CD4-positive, alpha-beta T cell treated with Interferon gamma for 1 hour (primary cell): ENCODE measurements around the gene CDS2.

ENCODE experiments used
- DNase-seq: peaks from one replicate; pipeline ENCODE4 v3.0.0-alpha.2; 2020

Gene CDS2

GRCh38 chr20:5182615-5183254 is 55.9 kb downstream of the CDS2 start:
- DNase-seq: no peak

DNA sequence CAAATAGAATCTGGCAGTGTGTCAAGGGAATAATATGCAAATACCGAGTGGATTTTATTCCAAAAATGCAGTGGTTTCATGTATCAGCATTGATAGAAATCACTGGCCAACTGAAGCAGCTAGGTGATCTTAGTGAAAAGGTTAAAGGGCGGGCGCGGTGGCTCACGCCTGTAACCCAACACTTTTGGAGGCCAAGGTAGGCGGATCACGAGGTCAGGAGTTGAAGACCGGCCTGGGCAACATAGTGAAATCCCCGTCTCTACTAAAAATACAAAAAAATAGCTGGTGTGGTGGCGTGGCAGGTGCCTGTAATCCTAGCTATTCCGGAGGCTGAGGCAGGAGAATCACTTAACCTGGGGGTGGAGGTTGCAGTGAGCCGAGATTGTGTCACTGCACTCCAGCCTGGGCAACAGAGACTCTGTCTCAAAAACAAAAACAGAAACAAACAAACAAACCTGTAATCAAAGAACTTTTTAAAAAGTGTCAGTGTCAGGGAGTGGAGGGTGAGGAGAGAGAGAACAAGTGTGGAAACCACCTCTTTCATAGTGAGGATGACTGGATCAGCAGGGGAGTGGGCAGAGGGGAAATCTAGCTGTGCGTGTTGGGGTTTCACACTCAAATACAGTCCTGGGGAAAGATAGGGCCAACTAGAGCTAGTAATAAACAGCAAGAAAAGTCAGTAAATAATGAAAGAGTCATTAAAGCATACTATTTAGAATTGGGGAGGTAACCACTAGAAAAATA is 57.1 kb downstream of the CDS2 start:
- DNase-seq: no peak

DNA sequence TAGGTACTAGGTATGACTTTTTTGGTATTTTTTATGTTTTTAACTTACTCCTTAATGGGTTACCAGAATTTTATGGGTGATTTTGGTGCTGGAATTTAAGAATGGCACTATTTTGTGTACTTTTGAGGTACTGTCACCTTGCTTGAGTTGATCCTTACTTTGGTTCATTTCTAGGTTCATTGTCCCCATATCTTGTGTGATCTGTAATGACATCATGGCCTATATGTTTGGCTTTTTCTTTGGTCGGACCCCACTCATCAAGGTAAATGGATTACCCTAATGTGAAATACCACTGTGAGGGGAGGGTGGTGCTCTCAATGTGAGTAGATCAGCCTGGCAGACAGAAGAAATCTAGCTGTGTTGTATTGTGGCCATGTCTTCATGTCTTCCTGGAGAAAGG is 57.9 kb downstream of the CDS2 start:
- no peak for DNase-seq

GRCh38 chr20:5187122-5187521 is 60.3 kb downstream of the CDS2 start:
- no peak for DNase-seq

DNA sequence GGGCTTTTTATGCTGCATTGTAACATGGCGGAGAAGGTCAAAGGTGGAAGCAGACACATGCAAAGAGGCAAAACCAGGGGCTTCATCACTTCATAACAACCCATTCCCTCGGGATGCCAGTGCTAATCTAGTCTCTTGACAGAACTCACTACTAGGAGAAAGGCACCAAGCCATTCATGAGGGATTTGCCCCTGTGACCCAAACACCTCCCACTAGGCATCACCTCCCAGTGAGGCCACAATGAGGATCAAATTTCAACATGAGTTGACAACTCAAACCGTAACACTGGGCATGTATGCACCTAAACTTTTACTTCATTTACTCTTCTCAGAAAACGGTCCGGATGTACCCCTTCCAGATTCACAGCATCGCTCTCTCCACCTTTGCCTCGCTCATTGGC is 61.9 kb downstream of the CDS2 start:
- DNase-seq: no peak

DNA sequence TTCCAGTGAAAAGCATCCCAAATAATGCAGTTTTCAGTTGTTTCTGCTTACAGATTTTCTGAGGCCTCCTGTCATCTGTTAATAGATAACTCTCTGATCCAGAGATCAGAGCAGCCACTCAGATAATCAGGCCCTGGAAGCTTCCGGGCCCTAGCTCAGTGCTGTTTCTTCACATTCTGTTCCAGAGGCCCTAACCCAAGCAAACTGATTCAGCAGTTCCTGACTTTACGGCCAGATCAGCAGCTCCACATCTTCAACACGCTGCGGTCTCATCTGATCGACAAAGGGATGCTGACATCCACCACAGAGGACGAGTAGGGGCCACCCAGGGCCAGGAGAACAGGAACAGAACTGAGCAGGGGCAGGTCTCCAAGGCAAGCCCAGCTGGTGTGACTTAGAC is 63.1 kb downstream of the CDS2 start:
- no peak for DNase-seq

GRCh38 chr20:5190444-5190843 is 63.6 kb downstream of the CDS2 start:
- DNase-seq: no peak

- DNase-seq: peak; percentile 36
Measured at GRCh38 chr20:5191829-5192569, 65.2 kb downstream of the CDS2 start.

GRCh38 chr20:5192570-5193431 is 66.0 kb downstream of the CDS2 start:
- no peak for DNase-seq

DNA sequence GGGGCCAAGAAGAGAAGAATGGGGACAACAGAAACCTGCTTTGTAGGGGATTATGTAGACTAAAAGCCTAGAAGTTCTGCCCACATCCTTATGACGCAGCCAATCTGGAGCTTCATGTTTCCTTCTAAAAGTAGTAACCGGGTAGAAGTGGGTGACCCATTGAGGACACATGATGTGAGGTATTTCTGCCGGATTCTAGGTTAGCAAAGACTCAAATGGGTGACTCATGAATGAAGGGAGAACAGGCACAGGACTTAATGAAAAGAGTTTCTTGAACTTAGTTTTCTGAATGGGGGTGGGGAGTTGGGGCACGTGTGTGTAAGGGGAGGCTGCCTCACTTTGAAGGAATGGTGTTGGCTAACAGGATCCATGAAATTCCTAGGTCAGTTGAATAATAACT is 68.8 kb downstream of the CDS2 start:
- no peak for DNase-seq

GRCh38 chr20:5196149-5196548 is 69.3 kb downstream of the CDS2 start:
- no peak for DNase-seq

- no peak for DNase-seq
Measured at GRCh38 chr20:5197270-5197827, 70.5 kb downstream of the CDS2 start.

- no peak for DNase-seq
Measured at GRCh38 chr20:5197847-5198650, 71.2 kb downstream of the CDS2 start.

- DNase-seq: no peak
Measured at GRCh38 chr20:5198651-5198924, 71.8 kb downstream of the CDS2 start.

GRCh38 chr20:5203380-5203779 is 76.6 kb downstream of the CDS2 start:
- no peak for DNase-seq

DNA sequence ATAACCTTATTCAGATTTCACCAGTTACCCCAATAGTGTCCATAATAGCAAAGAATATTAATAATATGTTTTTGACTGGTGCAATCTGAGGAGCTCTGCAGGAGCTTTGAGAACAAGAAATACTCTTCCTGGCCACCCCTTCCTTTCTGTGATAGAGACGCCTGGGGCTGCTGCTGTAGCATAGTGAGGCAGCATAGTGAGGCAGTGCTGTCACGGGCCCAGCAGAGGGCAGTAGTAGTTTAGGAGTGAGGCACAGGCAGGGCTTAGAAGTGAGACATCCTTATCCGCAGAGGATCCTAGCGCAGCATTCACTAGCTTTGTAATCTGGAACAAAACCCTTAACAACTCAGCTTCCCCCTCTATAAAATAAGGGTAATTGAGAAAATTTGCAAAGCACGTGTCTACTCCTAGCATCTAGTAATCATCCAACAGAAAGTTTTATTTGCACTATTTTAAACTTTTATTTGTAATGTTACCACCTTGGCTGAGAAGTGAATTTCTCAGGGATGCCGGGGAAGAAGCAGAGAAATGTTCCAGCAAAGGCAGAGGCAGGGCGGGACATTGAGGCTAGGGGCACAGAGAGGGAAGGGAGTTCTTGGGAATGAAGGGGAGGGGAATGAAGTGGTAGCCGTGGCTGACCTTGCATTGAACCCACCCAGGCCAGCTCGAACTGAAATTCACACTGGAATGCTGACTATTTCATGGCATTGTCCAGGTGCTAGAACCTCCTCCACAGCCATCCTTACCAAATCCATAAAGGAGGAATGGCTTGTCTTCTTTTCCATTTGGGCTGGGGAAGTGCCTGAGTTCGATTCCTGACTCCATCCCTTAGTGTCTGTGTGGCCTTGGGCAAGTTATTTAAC is 78.8 kb downstream of the CDS2 start:
- peak; percentile 61 for DNase-seq

- DNase-seq: no peak
Measured at GRCh38 chr20:5207138-5207537, 80.3 kb downstream of the CDS2 start.

DNA sequence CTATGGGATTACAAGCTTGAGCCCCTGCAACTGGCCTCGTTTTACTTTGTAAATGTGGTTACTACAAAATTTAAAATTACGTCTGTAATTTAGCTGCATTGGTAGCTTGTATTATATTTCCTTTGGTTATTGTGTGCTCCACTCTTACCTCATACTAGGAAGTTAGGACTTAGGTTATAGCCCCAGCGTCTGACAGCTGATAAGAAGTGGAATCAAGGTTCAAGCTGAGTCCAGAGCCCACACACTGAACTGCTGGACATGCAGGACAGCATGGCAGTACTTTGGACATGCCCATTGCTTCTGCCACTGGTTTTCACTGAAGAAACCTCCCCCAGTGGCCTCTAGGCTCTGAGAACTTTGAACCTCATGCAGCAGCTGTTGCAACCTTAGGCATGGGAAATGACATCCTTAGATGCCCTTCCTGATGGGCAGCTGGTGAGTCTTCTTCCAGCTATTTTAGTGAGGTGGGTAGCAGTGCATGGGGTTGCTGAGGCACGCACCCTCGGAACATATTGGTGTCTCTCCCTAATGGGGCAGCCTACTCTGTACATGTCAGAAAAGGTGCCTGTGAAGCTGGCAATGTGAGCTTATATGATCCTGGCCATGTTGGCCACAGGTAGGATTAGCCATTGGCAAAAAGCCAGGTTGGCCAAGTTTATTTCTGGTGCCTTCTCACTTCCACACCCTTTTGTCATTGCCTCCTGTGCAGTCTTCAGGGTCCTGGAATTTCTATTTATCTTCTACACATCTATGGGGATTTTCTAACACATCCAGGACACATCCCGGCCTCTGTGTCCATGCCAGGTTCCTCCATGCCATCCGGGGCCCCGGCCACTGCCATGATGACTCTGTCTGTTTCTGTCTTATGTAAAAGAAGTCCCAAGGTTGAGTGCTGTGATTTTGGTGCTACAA is 85.3 kb downstream of the CDS2 start:
- DNase-seq: no peak

- no peak for DNase-seq
Measured at GRCh38 chr20:5212907-5213487, 86.2 kb downstream of the CDS2 start.

DNA sequence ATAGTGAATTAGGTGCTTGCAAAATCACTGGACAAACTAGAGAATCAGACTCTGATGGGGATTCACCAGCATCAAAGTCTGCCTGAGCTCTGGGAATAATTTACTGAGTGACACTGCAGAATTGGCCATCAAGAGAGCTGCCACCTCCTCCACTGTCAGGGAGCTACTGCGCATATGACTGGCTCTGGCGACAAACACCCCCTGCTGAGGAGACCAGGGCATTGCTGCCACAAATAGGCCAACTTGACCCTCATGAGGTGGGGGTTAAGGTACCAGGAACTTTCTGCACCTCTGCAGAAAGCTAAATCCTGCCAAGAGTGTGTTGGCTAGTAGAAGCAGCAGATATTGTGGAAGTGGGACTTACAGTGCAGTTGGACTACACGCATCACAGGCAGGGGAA is 88.0 kb downstream of the CDS2 start:
- no peak for DNase-seq
